Smooth muscle cell (in vitro differentiated cells): ENCODE results near the gene CELF4. TPM values are rescaled to one million over a fixed set of nuclear protein-coding genes. Genes with fewer than 3 reads are reported as not detected.

ENCODE experiments used
- DNase-seq: peaks from one replicate; lab custom pipeline; 2025; ENCODE audit not compliant: unreplicated experiment; lab: John Stamatoyannopoulos, UW
- H2AFZ ChIP-seq: fragments of 200-600 bp; sonication (generic); 2 replicates; pipeline ENCODE4 v1.6.0; 2016; ENCODE audit warnings: antibody characterized with exemption, low read depth, mild to moderate bottlenecking
- H3F3A ChIP-seq: fragments of 200-600 bp; sonication (generic); 2 replicates; pipeline ENCODE4 v1.6.0; 2017; ENCODE audit warnings: antibody characterized with exemption, low read depth
- H3K27ac ChIP-seq: fragments of 200-600 bp; sonication (generic); 2 replicates; pipeline ENCODE4 v1.5.1; 2016; ENCODE audit warnings: low read depth, mild to moderate bottlenecking
- H3K27me3 ChIP-seq: fragments of 200-600 bp; sonication (generic); 2 replicates; pipeline ENCODE4 v1.6.1; 2016; ENCODE audit warnings: low read depth, mild to moderate bottlenecking
- H3K36me3 ChIP-seq: fragments of 200-600 bp; sonication (generic); 2 replicates; pipeline ENCODE4 v1.5.1; 2016; ENCODE audit warnings: low read depth
- H3K4me1 ChIP-seq: fragments of 200-600 bp; sonication (generic); 2 replicates; pipeline ENCODE4 v1.5.1; 2016; ENCODE audit warnings: low read depth
- H3K4me2 ChIP-seq: fragments of 200-600 bp; sonication (generic); 2 replicates; pipeline ENCODE4 v1.6.0; 2016; ENCODE audit warnings: mild to moderate bottlenecking
- H3K4me3 ChIP-seq: fragments of 200-600 bp; sonication (generic); 2 replicates; pipeline ENCODE4 v1.5.1; 2016; ENCODE audit warnings: mild to moderate bottlenecking
- H3K79me2 ChIP-seq: fragments of 200-600 bp; sonication (generic); 2 replicates; pipeline ENCODE4 v1.6.0; 2016; ENCODE audit warnings: low read depth, mild to moderate bottlenecking
- H3K9ac ChIP-seq: fragments of 200-600 bp; sonication (generic); 2 replicates; pipeline ENCODE4 v1.6.0; 2016; ENCODE audit warnings: low read depth
- H3K9me3 ChIP-seq: fragments of 200-600 bp; sonication (generic); replicated peaks from 2 replicates; pipeline ENCODE4 v1.5.1; 2016; ENCODE audit warnings: low read depth
- H4K20me1 ChIP-seq: fragments of 200-600 bp; sonication (generic); 2 replicates; pipeline ENCODE4 v1.6.0; 2016; ENCODE audit warnings: low read depth
- WGBS: methylation state at CpG from one replicate; pipeline ENCODE4 v1.1.7; 2016; ENCODE audit warnings: low lambda C conversion rate; 5-methylcytosine and 5-hydroxymethylcytosine counted together
- polyA plus RNA-seq: library from polyadenylated mRNA; unstranded; fragments of >200 nt; fragmentation: Nextera tagmentation; extraction: Ambion mirVana; gene quantifications from 2 replicates; pipeline ENCODE4 v1.2.1, GENCODE V29; 2016
- total RNA-seq: library from RNA; depleted of rRNA; stranded (reverse); fragments of >200 nt; gene quantifications from 2 replicates; pipeline ENCODE4 v1.2.3, GENCODE V29; 2014
- TF ChIP-seq, protein P1 (sequence below): fragments of 200-600 bp; sonication (generic); IDR thresholded peaks from 2 replicates; pipeline ENCODE4 v1.5.1; 2017; ENCODE audit warnings: borderline replicate concordance, mild to moderate bottlenecking, antibody characterized with exemption; ENCODE audit not compliant: insufficient read depth, poor library complexity, severe bottlenecking

The CELF4 gene
- total and polyA plus RNA-seq, 2 experiments from 2014 or later, result 0.40 TPM; not detected in 1

- peaks cover 9% of the 10 kb centered on the region for H3K4me1 ChIP-seq
- H3K4me3 ChIP-seq, result no peak overlapping the region
- H3K27ac ChIP-seq, result peak overlapping the region; percentile 90
- peak; percentile 76 for DNase-seq
- peak overlapping the region; percentile 55 for H3K4me2 ChIP-seq
- H3K9me3 ChIP-seq, result no peaks in the 10 kb centered on the region
- no peaks in the 10 kb centered on the region for H3F3A ChIP-seq
- no peaks in the 10 kb centered on the region for H4K20me1 ChIP-seq
- H3K79me2 ChIP-seq, result no peaks in the 10 kb centered on the region
- H3K27me3 ChIP-seq, result no peaks in the 10 kb centered on the region
- no peak overlapping the region for H2AFZ ChIP-seq
- H3K36me3 ChIP-seq, result no peaks in the 10 kb centered on the region
- WGBS, result 21% methylated on average over 10 of the region's 10 CpGs
- TF ChIP-seq, protein P1, sequence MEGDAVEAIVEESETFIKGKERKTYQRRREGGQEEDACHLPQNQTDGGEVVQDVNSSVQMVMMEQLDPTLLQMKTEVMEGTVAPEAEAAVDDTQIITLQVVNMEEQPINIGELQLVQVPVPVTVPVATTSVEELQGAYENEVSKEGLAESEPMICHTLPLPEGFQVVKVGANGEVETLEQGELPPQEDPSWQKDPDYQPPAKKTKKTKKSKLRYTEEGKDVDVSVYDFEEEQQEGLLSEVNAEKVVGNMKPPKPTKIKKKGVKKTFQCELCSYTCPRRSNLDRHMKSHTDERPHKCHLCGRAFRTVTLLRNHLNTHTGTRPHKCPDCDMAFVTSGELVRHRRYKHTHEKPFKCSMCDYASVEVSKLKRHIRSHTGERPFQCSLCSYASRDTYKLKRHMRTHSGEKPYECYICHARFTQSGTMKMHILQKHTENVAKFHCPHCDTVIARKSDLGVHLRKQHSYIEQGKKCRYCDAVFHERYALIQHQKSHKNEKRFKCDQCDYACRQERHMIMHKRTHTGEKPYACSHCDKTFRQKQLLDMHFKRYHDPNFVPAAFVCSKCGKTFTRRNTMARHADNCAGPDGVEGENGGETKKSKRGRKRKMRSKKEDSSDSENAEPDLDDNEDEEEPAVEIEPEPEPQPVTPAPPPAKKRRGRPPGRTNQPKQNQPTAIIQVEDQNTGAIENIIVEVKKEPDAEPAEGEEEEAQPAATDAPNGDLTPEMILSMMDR, result no peak
- H3K9ac ChIP-seq, result peak overlapping the region; percentile 76
Observed at GRCh38 chr18:37299471-37300304, 265.9 kb downstream of the CELF4 start.

GRCh38 chr18:37298816-37299215 is 266.8 kb downstream of the CELF4 start:
- no peaks in the 10 kb centered on the region for H3K27me3 ChIP-seq
- H3K4me3 ChIP-seq, result no peak overlapping the region
- peaks cover 9% of the 10 kb centered on the region for H3K4me1 ChIP-seq
- TF ChIP-seq, protein P1, result no peak
- H3K27ac ChIP-seq, result peak overlapping the region; percentile 90
- H3K36me3 ChIP-seq, result no peaks in the 10 kb centered on the region
- H3K79me2 ChIP-seq, result no peaks in the 10 kb centered on the region
- peak overlapping the region; percentile 55 for H3K4me2 ChIP-seq
- no peaks in the 10 kb centered on the region for H3K9me3 ChIP-seq
- H3F3A ChIP-seq, result no peaks in the 10 kb centered on the region
- no peak for DNase-seq
- H2AFZ ChIP-seq, result no peak overlapping the region
- no peaks in the 10 kb centered on the region for H4K20me1 ChIP-seq
- WGBS, result 79% methylated on average over 6 of the region's 6 CpGs
- peak overlapping the region; percentile 76 for H3K9ac ChIP-seq

- no peak overlapping the region for H3K4me2 ChIP-seq
- no peaks in the 10 kb centered on the region for H3K36me3 ChIP-seq
- H3K79me2 ChIP-seq, result no peaks in the 10 kb centered on the region
- H2AFZ ChIP-seq, result no peak overlapping the region
- TF ChIP-seq, protein P1, result no peak
- no peaks in the 10 kb centered on the region for H3K27me3 ChIP-seq
- no peak overlapping the region for H3K9ac ChIP-seq
- H4K20me1 ChIP-seq, result no peaks in the 10 kb centered on the region
- H3K4me1 ChIP-seq, result peaks cover 4% of the 10 kb centered on the region
- H3K27ac ChIP-seq, result no peak overlapping the region
- no peaks in the 10 kb centered on the region for H3F3A ChIP-seq
- no peaks in the 10 kb centered on the region for H3K9me3 ChIP-seq
- WGBS, result 81% methylated on average over 6 of the region's 6 CpGs
- DNase-seq, result no peak
- H3K4me3 ChIP-seq, result no peak overlapping the region
Observed at GRCh38 chr18:37297106-37297505, 268.5 kb downstream of the CELF4 start.
